Activated T-helper 2 cell treated with anti-CD3 and anti-CD28 coated beads, Interferon-gamma antibody, Interleukin-2, Interleukin-4, amounts not matched to agents 10 μg/mL and 5 μg/mL and 100 μg/mL, durations not matched to agents 14 hours and 24 hours and 36 hours (primary cell): ENCODE data around the gene PPM1D. TPM values are rescaled to one million over a fixed set of nuclear protein-coding genes. Genes with fewer than 3 reads are reported as not detected.
A peak's percentile ranks its signal among the peaks of the same experiment; 100 is the strongest.
"Not testable (repeated sequence)": the region's sequence is repeated elsewhere in the genome, so short reads cannot be mapped to it uniquely, and the experiment has no call there.

ENCODE experiments used
- DNase-seq: peaks from one replicate; pipeline ENCODE4 v3.0.0; 2021; ENCODE audit warnings: low spot score
- H3K27ac Mint-ChIP-seq: one replicate; pipeline ENCODE4 v1.8.0; 2021; ENCODE audit warnings: mixed read lengths
- H3K27me3 Mint-ChIP-seq: one replicate; pipeline ENCODE4 v1.8.0; 2021; ENCODE audit warnings: low read depth, mixed read lengths
- H3K36me3 Mint-ChIP-seq: one replicate; pipeline ENCODE4 v1.8.0; 2021; ENCODE audit warnings: low read depth, mixed read lengths
- H3K4me1 Mint-ChIP-seq: one replicate; pipeline ENCODE4 v1.8.0; 2021; ENCODE audit warnings: low read depth, mixed read lengths
- H3K4me3 Mint-ChIP-seq: one replicate; pipeline ENCODE4 v1.8.0; 2021; ENCODE audit warnings: low read depth, mild to moderate bottlenecking, moderate library complexity, mixed read lengths
- H3K9me3 Mint-ChIP-seq: one replicate; pipeline ENCODE4 v1.8.0; 2021; ENCODE audit warnings: mixed read lengths
- intact Hi-C: fragments of 100-400 bp; cut with micrococcal nuclease; formaldehyde crosslinking; loops from one replicate; pipeline ENCODE4 v1.15.1; 2023
- total RNA-seq: library from RNA; stranded (reverse); gene quantifications from 2 replicates; pipeline ENCODE4 v1.2.3, GENCODE V29; 2022

PPM1D gene
- total RNA-seq, result 14.9 and 15.1 TPM in 2 replicates

- peak; percentile 97 for DNase-seq
- peak within 1 kb of the TSS; percentile 94 for H3K27ac Mint-ChIP-seq
- intact Hi-C loops, result loop anchor here (1.0 to 2.0 kb wide), 3 partner anchors 39 to 77 kb away; partner anchors contain the start of genes APPBP2 and BCAS3
- peaks cover 31% of the 10 kb centered on the region for H3K4me1 Mint-ChIP-seq
- H3K27me3 Mint-ChIP-seq, result no peaks in the 10 kb centered on the region
- H3K36me3 Mint-ChIP-seq, result peaks cover 13% of the 10 kb centered on the region
- peak within 1 kb of the TSS; percentile 96 for H3K4me3 Mint-ChIP-seq
- no peaks in the 10 kb centered on the region for H3K9me3 Mint-ChIP-seq
Measured at GRCh38 chr17:60599620-60600489, at the start of gene PPM1D. PPM1D (plus strand) TSS chr17:60600193; CDS start chr17:60600415, 222 bp downstream.

- intact Hi-C loops, H3K27ac Mint-ChIP-seq, DNase-seq, H3K4me1 Mint-ChIP-seq, H3K36me3 Mint-ChIP-seq, H3K4me3 Mint-ChIP-seq, H3K9me3 Mint-ChIP-seq, H3K27me3 Mint-ChIP-seq: not testable (repeated sequence)
Measured at GRCh38 chr17:60552255-60552654, 47.7 kb upstream of the PPM1D start.

GRCh38 chr17:60554377-60554788 is 45.6 kb upstream of the PPM1D start:
- no peaks in the 10 kb centered on the region for H3K36me3 Mint-ChIP-seq
- intact Hi-C loops, result no loop called here

GRCh38 chr17:60555786-60556185 is 44.2 kb upstream of the PPM1D start:
- Mint-ChIP-seq H3K4me1 (no peaks in the 10 kb centered on the region), H3K36me3 (no peaks in the 10 kb centered on the region), H3K4me3 (no peak overlapping the region), H3K27ac (no peak overlapping the region), H3K9me3 (peaks cover 29% of the 10 kb centered on the region), H3K27me3 (no peaks in the 10 kb centered on the region)
- DNase-seq, result no peak
- intact Hi-C loops, result no loop called here

More at GRCh38 chr17:60554377-60554788, 45.6 kb upstream of the PPM1D start:
- Mint-ChIP-seq H3K4me1 (no peaks in the 10 kb centered on the region), H3K27me3 (no peaks in the 10 kb centered on the region), H3K4me3 (no peak overlapping the region), H3K27ac (no peak overlapping the region), H3K9me3 (peaks cover 29% of the 10 kb centered on the region)
- DNase-seq, result no peak

- intact Hi-C loops, result no loop called here
- no peak overlapping the region for H3K27ac Mint-ChIP-seq
- no peak for DNase-seq
- H3K4me1 Mint-ChIP-seq, result no peaks in the 10 kb centered on the region
- H3K27me3 Mint-ChIP-seq, result peaks cover 2% of the 10 kb centered on the region
- H3K36me3 Mint-ChIP-seq, result no peaks in the 10 kb centered on the region
- H3K4me3 Mint-ChIP-seq, result no peak overlapping the region
- H3K9me3 Mint-ChIP-seq, result peaks cover 28% of the 10 kb centered on the region
Measured at GRCh38 chr17:60557805-60558204, 42.2 kb upstream of the PPM1D start.

GRCh38 chr17:60559659-60559994 is 40.4 kb upstream of the PPM1D start:
- H3K27ac Mint-ChIP-seq, result no peak overlapping the region
- no peak overlapping the region for H3K4me3 Mint-ChIP-seq
- peaks cover 26% of the 10 kb centered on the region for H3K9me3 Mint-ChIP-seq
- H3K27me3 Mint-ChIP-seq, result peaks cover 2% of the 10 kb centered on the region
- H3K36me3 Mint-ChIP-seq, result no peaks in the 10 kb centered on the region
- H3K4me1 Mint-ChIP-seq, result no peaks in the 10 kb centered on the region
- intact Hi-C loops, result no loop called here
- DNase-seq, result no peak

GRCh38 chr17:60559995-60560859 is 39.8 kb upstream of the PPM1D start:
- H3K36me3 Mint-ChIP-seq, result no peaks in the 10 kb centered on the region
- H3K27ac Mint-ChIP-seq, result no peak overlapping the region
- no peak for DNase-seq
- no peak overlapping the region for H3K4me3 Mint-ChIP-seq
- no peaks in the 10 kb centered on the region for H3K4me1 Mint-ChIP-seq
- H3K27me3 Mint-ChIP-seq, result peaks cover 2% of the 10 kb centered on the region
- H3K9me3 Mint-ChIP-seq, result peaks cover 26% of the 10 kb centered on the region
- intact Hi-C loops, result no loop called here

GRCh38 chr17:60560860-60561257 is 39.1 kb upstream of the PPM1D start:
- no peak overlapping the region for H3K27ac Mint-ChIP-seq
- peaks cover 2% of the 10 kb centered on the region for H3K27me3 Mint-ChIP-seq
- intact Hi-C loops, result no loop called here

GRCh38 chr17:60562421-60562820 is 37.6 kb upstream of the PPM1D start:
- H3K4me1 Mint-ChIP-seq, result no peaks in the 10 kb centered on the region
- H3K27ac Mint-ChIP-seq, result no peak overlapping the region
- intact Hi-C loops, result no loop called here
- H3K9me3 Mint-ChIP-seq, result peaks cover 19% of the 10 kb centered on the region
- DNase-seq, result no peak
- no peaks in the 10 kb centered on the region for H3K36me3 Mint-ChIP-seq
- no peak overlapping the region for H3K4me3 Mint-ChIP-seq
- peaks cover 2% of the 10 kb centered on the region for H3K27me3 Mint-ChIP-seq

More at GRCh38 chr17:60560860-60561257, 39.1 kb upstream of the PPM1D start:
- Mint-ChIP-seq H3K4me1 (no peaks in the 10 kb centered on the region), H3K4me3 (no peak overlapping the region), H3K9me3 (peaks cover 26% of the 10 kb centered on the region), H3K36me3 (no peaks in the 10 kb centered on the region)
- no peak for DNase-seq

GRCh38 chr17:60563743-60564142 is 36.2 kb upstream of the PPM1D start:
- no peaks in the 10 kb centered on the region for H3K36me3 Mint-ChIP-seq
- intact Hi-C loops, result no loop called here
- no peak overlapping the region for H3K27ac Mint-ChIP-seq
- H3K27me3 Mint-ChIP-seq, result peaks cover 2% of the 10 kb centered on the region
- H3K9me3 Mint-ChIP-seq, result peaks cover 5% of the 10 kb centered on the region
- DNase-seq, result no peak
- H3K4me3 Mint-ChIP-seq, result no peak overlapping the region
- peaks cover 2% of the 10 kb centered on the region for H3K4me1 Mint-ChIP-seq

- Mint-ChIP-seq H3K4me1 (peaks cover 2% of the 10 kb centered on the region), H3K27ac (no peak overlapping the region), H3K4me3 (no peak overlapping the region), H3K9me3 (no peaks in the 10 kb centered on the region), H3K36me3 (no peaks in the 10 kb centered on the region), H3K27me3 (peaks cover 2% of the 10 kb centered on the region)
- intact Hi-C loops, result no loop called here
- DNase-seq, result no peak
Measured at GRCh38 chr17:60565233-60565632, 34.8 kb upstream of the PPM1D start.

- DNase-seq, result no peak
- Mint-ChIP-seq H3K27ac (no peak overlapping the region), H3K9me3 (no peaks in the 10 kb centered on the region), H3K4me1 (peaks cover 7% of the 10 kb centered on the region), H3K36me3 (no peaks in the 10 kb centered on the region), H3K27me3 (peaks cover 19% of the 10 kb centered on the region), H3K4me3 (no peak overlapping the region)
- intact Hi-C loops, result no loop called here
Measured at GRCh38 chr17:60573236-60574051, 26.5 kb upstream of the PPM1D start.
